ENCODE measurements around the gene MKNK2.
A peak's percentile ranks its signal among the peaks of the same experiment; 100 is the strongest.

MKNK2 gene

GRCh38 chr19:2080336-2080988 is 29.4 kb upstream of the MKNK2 start:
- no peak for DNase-seq (ENCODE audit: low spot score)

- no peak for DNase-seq (ENCODE audit: low spot score)
Measured at GRCh38 chr19:2079865-2080301, 28.8 kb upstream of the MKNK2 start.

GRCh38 chr19:2079076-2079864 is 28.2 kb upstream of the MKNK2 start:
- DNase-seq (ENCODE audit: low spot score), result no peak

- no peak for DNase-seq (ENCODE audit: low spot score)
Measured at GRCh38 chr19:2077833-2078619, 27.0 kb upstream of the MKNK2 start.

- DNase-seq (ENCODE audit: low spot score), result no peak
Measured at GRCh38 chr19:2077398-2077797, 26.4 kb upstream of the MKNK2 start.

- DNase-seq (ENCODE audit: low spot score), result no peak
Measured at GRCh38 chr19:2076526-2076944, 25.5 kb upstream of the MKNK2 start.

- DNase-seq (ENCODE audit: low spot score), result no peak
Measured at GRCh38 chr19:2072757-2073551, 21.9 kb upstream of the MKNK2 start.

- no peak for DNase-seq (ENCODE audit: low spot score)
Measured at GRCh38 chr19:2070986-2071673, 20.1 kb upstream of the MKNK2 start.

GRCh38 chr19:2070436-2070827 is 19.4 kb upstream of the MKNK2 start:
- DNase-seq (ENCODE audit: low spot score), result no peak

- DNase-seq (ENCODE audit: low spot score), result peak; percentile 31
Measured at GRCh38 chr19:2064788-2065524, 13.9 kb upstream of the MKNK2 start.

- DNase-seq (ENCODE audit: low spot score), result no peak
Measured at GRCh38 chr19:2064395-2064787, 13.3 kb upstream of the MKNK2 start.

GRCh38 chr19:2063824-2064223 is 12.8 kb upstream of the MKNK2 start:
- DNase-seq (ENCODE audit: low spot score), result no peak

- DNase-seq (ENCODE audit: low spot score), result no peak
Measured at GRCh38 chr19:2062770-2063169, 11.7 kb upstream of the MKNK2 start.

- no peak for DNase-seq (ENCODE audit: low spot score)
Measured at GRCh38 chr19:2062389-2062729, 11.3 kb upstream of the MKNK2 start.

- DNase-seq (ENCODE audit: low spot score), result peak; percentile 99
Measured at GRCh38 chr19:2061495-2062388, 10.7 kb upstream of the MKNK2 start.

- DNase-seq (ENCODE audit: low spot score), result no peak
Measured at GRCh38 chr19:2060884-2061494, 9.9 kb upstream of the MKNK2 start.

GRCh38 chr19:2059422-2060201 is 8.6 kb upstream of the MKNK2 start:
- DNase-seq (ENCODE audit: low spot score), result peak; percentile 59
